Esophagus muscularis mucosa (tissue), 3 donors: ENCODE results near the gene ATP6AP2.

ENCODE experiments used
- CTCF ChIP-seq, 3 experiments: fragments of 200-600 bp in 2 of 3; fragments of 450-650 bp in 1 of 3; sonication (generic) in 2 of 3; IDR thresholded peaks; one replicate each; pipeline ENCODE4 v1.5.1; 2017 to 2019; ENCODE audit warnings: antibody characterized with exemption in 3 of 3, mild to moderate bottlenecking in 2 of 3, moderate library complexity in 1 of 3
- POLR2A ChIP-seq: fragments of 450-650 bp; IDR thresholded peaks from one replicate; pipeline ENCODE4 v1.6.1; 2017; ENCODE audit warnings: antibody characterized with exemption, moderate library complexity, mild to moderate bottlenecking, low read depth

GRCh38 chrX:40542972-40543371 lies 37.8 kb upstream of the ATP6AP2 start:
- TF ChIP-seq CTCF (IDR thresholded peaks at IDR 0.05): no peak
- TF ChIP-seq POLR2A: no peak
